ACC112 (cell line): ENCODE results near the gene IL21R.
A peak's percentile ranks its signal among the peaks of the same experiment; 100 is the strongest.

Experiments
- H2AFZ ChIP-seq: fragments of 200-600 bp; sonication (generic); one replicate; pipeline ENCODE4 v1.6.0; 2017; ENCODE audit warnings: antibody characterized with exemption, low read length; ENCODE audit not compliant: unreplicated experiment
- H3K27ac ChIP-seq: fragments of 200-600 bp; sonication (generic); 2 replicates; pipeline ENCODE4 v1.5.1; 2014; ENCODE audit warnings: low read depth, mild to moderate bottlenecking, antibody characterized with exemption, low read length, moderate library complexity
- H3K27me3 ChIP-seq: fragments of 200-600 bp; sonication (generic); 2 replicates; pipeline ENCODE4 v1.6.1; 2014; ENCODE audit warnings: mild to moderate bottlenecking, antibody characterized with exemption, low read length, moderate library complexity, mixed read lengths; ENCODE audit not compliant: insufficient read depth
- H3K36me3 ChIP-seq: fragments of 200-600 bp; sonication (generic); 2 replicates; pipeline ENCODE4 v1.6.1; 2016; ENCODE audit warnings: mild to moderate bottlenecking, antibody characterized with exemption, low read length, moderate library complexity, mixed read lengths; ENCODE audit not compliant: insufficient read depth
- H3K4me1 ChIP-seq: fragments of 200-600 bp; sonication (generic); one replicate; pipeline ENCODE4 v1.6.1; 2016; ENCODE audit warnings: low read length, mixed read lengths; ENCODE audit not compliant: insufficient read depth, unreplicated experiment, control insufficient read depth
- H3K4me3 ChIP-seq: fragments of 200-600 bp; sonication (generic); 2 replicates; pipeline ENCODE4 v1.5.1; 2014; ENCODE audit warnings: mild to moderate bottlenecking, low read depth, low read length
- H3K79me2 ChIP-seq: fragments of 200-600 bp; sonication (generic); one replicate; pipeline ENCODE4 v1.6.0; 2016; ENCODE audit warnings: low read length; ENCODE audit not compliant: control insufficient read depth, unreplicated experiment, insufficient read depth

Gene IL21R

GRCh38 chr16:27401768-27402568, at the start of gene IL21R:
IL21R (plus strand) TSS chr16:27402174; CDS start chr16:27430072, 27,898 bp downstream.
- Histone ChIP-seq H3K79me2 (no peaks in the 10 kb centered on the region), H3K36me3 (no peaks in the 10 kb centered on the region), H3K4me3 (peak within 1 kb of the TSS; percentile 15), H2AFZ (peak within 1 kb of the TSS; percentile 23), H3K27ac (peak within 1 kb of the TSS; percentile 54), H3K4me1 (peaks cover 31% of the 10 kb centered on the region), H3K27me3 (no peaks in the 10 kb centered on the region)

DNA sequence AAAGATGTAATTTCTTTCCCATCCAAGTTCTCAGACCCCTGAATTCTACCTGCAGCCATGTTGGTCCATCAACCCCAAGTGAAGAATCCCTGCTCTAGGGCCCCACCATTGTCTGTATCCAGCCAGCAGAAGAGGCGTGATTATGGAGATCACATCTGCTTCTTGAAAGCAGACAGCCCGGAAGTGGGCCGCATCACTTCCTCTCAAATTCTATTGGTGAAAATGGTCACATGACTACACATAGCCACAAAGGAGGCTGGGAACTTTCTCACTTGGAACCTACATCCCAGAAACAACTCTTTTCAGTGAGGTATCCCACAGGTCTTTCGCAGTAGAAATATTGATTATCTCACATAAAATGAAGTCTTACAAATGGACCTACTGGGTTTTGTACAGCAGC, 48.1 kb upstream of the IL21R start:
- no peak overlapping the region for H3K4me3 ChIP-seq
- H3K4me1 ChIP-seq = no peaks in the 10 kb centered on the region
- no peaks in the 10 kb centered on the region for H3K27me3 ChIP-seq
- no peaks in the 10 kb centered on the region for H3K79me2 ChIP-seq
- H3K27ac ChIP-seq = no peak overlapping the region
- H3K36me3 ChIP-seq = peaks cover 44% of the 10 kb centered on the region
- H2AFZ ChIP-seq = no peak overlapping the region

DNA sequence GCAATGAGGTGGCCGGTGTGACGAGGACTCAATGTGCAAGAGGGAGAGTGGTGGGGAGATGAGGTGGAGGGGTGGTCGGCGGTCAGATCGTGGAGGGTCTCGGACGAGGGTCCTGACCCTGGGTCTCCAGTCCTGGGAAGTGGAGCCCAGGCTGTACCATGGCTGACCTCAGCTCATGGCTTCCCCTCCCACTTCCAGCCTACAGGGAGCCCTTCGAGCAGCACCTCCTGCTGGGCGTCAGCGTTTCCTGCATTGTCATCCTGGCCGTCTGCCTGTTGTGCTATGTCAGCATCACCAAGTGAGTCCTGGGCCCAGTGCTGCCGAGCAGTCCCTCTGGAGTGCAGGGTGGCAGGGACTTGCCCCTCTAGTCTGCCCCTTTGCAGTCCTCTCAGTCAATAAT, 46.4 kb upstream of the IL21R start:
- Histone ChIP-seq H3K27me3 (no peaks in the 10 kb centered on the region), H2AFZ (no peak overlapping the region), H3K27ac (no peak overlapping the region), H3K36me3 (peaks cover 51% of the 10 kb centered on the region), H3K4me3 (no peak overlapping the region), H3K4me1 (no peaks in the 10 kb centered on the region), H3K79me2 (no peaks in the 10 kb centered on the region)

- H3K4me3 ChIP-seq = no peak overlapping the region
- H3K79me2 ChIP-seq = no peaks in the 10 kb centered on the region
- H3K27ac ChIP-seq = no peak overlapping the region
- H2AFZ ChIP-seq = no peak overlapping the region
- no peaks in the 10 kb centered on the region for H3K4me1 ChIP-seq
- H3K36me3 ChIP-seq = peaks cover 43% of the 10 kb centered on the region
- H3K27me3 ChIP-seq = no peaks in the 10 kb centered on the region
These were observed 45.2 kb upstream of the IL21R start for GRCh38 chr16:27356794-27357193.

DNA sequence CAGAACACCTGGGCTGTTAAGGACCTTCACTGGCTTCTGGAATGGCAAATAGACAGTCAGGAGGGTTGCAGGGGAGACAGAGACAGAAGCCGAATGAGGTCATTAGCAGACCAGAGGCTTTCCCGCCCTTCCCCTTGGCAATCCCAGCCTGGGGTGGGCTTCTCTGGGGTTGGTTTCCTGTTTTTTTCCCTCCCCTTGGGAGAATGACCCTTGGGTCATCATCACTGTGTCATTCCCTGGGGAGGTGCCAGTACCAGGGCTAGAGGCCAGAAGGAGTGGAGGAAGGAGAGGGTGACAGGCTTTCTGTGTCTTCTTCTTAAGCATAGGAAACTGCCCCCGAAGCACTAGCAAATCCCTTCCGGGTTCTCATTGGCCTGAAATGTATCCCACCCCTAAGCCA, 42.9 kb upstream of the IL21R start:
- H3K79me2 ChIP-seq = no peaks in the 10 kb centered on the region
- H3K36me3 ChIP-seq = peaks cover 29% of the 10 kb centered on the region
- no peak overlapping the region for H3K27ac ChIP-seq

DNA sequence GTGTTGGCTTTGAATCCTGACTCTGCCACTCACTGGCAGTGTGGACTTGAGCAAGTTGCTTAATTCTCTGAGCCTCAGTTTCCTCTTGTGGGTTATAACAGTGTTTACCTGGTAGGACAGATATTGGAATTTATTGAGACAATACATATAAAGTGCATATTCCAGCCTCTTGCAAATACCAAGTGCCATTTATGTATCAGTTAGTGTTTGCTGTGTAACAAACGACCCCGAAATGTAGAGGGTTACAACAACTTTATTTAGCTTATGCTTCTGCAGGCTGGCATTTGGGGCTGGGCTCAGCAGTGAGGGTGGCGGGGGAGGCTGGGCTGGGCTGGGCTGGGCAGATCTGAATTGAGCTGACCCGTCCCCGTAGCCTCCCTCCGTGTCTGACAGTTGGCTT, 42.4 kb upstream of the IL21R start:
- peaks cover 4% of the 10 kb centered on the region for H3K4me1 ChIP-seq
- no peak overlapping the region for H2AFZ ChIP-seq
- H3K36me3 ChIP-seq = peaks cover 23% of the 10 kb centered on the region
- H3K79me2 ChIP-seq = no peaks in the 10 kb centered on the region
- no peak overlapping the region for H3K27ac ChIP-seq
- H3K27me3 ChIP-seq = no peaks in the 10 kb centered on the region
- H3K4me3 ChIP-seq = no peak overlapping the region

More for the DNA sequence above, 42.9 kb upstream of the IL21R start:
- H2AFZ ChIP-seq = no peak overlapping the region
- peaks cover 3% of the 10 kb centered on the region for H3K4me1 ChIP-seq
- no peak overlapping the region for H3K4me3 ChIP-seq
- H3K27me3 ChIP-seq = no peaks in the 10 kb centered on the region

DNA sequence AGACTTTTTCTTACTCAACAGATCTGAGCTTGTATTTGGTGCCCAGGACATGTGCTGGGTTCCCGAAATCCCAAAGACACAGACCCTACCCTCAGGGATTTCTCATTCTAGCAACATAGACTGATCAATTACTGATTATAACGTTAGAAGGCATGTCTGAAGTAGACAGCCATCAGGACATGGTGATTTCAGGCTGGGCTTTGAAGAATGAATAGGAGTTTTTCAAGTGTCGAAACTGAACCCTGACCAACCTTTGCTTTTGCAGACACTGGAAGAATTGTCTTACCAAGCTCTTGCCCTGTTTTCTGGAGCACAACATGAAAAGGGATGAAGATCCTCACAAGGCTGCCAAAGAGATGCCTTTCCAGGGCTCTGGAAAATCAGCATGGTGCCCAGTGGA, 40.0 kb upstream of the IL21R start:
- H3K36me3 ChIP-seq = peaks cover 20% of the 10 kb centered on the region
- H2AFZ ChIP-seq = no peak overlapping the region
- no peak overlapping the region for H3K27ac ChIP-seq
- H3K79me2 ChIP-seq = no peaks in the 10 kb centered on the region
- H3K4me3 ChIP-seq = no peak overlapping the region
- H3K4me1 ChIP-seq = peaks cover 19% of the 10 kb centered on the region
- H3K27me3 ChIP-seq = no peaks in the 10 kb centered on the region

DNA sequence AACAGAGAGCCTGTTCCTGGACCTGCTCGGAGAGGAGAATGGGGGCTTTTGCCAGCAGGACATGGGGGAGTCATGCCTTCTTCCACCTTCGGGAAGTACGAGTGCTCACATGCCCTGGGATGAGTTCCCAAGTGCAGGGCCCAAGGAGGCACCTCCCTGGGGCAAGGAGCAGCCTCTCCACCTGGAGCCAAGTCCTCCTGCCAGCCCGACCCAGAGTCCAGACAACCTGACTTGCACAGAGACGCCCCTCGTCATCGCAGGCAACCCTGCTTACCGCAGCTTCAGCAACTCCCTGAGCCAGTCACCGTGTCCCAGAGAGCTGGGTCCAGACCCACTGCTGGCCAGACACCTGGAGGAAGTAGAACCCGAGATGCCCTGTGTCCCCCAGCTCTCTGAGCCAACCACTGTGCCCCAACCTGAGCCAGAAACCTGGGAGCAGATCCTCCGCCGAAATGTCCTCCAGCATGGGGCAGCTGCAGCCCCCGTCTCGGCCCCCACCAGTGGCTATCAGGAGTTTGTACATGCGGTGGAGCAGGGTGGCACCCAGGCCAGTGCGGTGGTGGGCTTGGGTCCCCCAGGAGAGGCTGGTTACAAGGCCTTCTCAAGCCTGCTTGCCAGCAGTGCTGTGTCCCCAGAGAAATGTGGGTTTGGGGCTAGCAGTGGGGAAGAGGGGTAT, 39.3 kb upstream of the IL21R start:
- peaks cover 20% of the 10 kb centered on the region for H3K36me3 ChIP-seq
- no peak overlapping the region for H2AFZ ChIP-seq
- H3K27ac ChIP-seq = no peak overlapping the region
- H3K4me3 ChIP-seq = no peak overlapping the region
- peaks cover 25% of the 10 kb centered on the region for H3K4me1 ChIP-seq
- H3K79me2 ChIP-seq = no peaks in the 10 kb centered on the region
- no peaks in the 10 kb centered on the region for H3K27me3 ChIP-seq

- no peaks in the 10 kb centered on the region for H3K79me2 ChIP-seq
- peaks cover 28% of the 10 kb centered on the region for H3K4me1 ChIP-seq
- H2AFZ ChIP-seq = no peak overlapping the region
- H3K36me3 ChIP-seq = peaks cover 17% of the 10 kb centered on the region
- no peak overlapping the region for H3K4me3 ChIP-seq
- H3K27me3 ChIP-seq = no peaks in the 10 kb centered on the region
- no peak overlapping the region for H3K27ac ChIP-seq
These were observed 38.7 kb upstream of the IL21R start for GRCh38 chr16:27363246-27363632.

DNA sequence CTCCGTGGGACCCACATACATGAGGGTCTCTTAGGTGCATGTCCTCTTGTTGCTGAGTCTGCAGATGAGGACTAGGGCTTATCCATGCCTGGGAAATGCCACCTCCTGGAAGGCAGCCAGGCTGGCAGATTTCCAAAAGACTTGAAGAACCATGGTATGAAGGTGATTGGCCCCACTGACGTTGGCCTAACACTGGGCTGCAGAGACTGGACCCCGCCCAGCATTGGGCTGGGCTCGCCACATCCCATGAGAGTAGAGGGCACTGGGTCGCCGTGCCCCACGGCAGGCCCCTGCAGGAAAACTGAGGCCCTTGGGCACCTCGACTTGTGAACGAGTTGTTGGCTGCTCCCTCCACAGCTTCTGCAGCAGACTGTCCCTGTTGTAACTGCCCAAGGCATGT, 38.2 kb upstream of the IL21R start:
- Histone ChIP-seq H3K79me2 (no peaks in the 10 kb centered on the region), H3K27ac (no peak overlapping the region), H3K4me3 (no peak overlapping the region), H3K4me1 (peaks cover 28% of the 10 kb centered on the region), H2AFZ (no peak overlapping the region), H3K36me3 (peaks cover 11% of the 10 kb centered on the region), H3K27me3 (no peaks in the 10 kb centered on the region)
